ENCODE results near the gene RGS12.

The RGS12 gene

DNA sequence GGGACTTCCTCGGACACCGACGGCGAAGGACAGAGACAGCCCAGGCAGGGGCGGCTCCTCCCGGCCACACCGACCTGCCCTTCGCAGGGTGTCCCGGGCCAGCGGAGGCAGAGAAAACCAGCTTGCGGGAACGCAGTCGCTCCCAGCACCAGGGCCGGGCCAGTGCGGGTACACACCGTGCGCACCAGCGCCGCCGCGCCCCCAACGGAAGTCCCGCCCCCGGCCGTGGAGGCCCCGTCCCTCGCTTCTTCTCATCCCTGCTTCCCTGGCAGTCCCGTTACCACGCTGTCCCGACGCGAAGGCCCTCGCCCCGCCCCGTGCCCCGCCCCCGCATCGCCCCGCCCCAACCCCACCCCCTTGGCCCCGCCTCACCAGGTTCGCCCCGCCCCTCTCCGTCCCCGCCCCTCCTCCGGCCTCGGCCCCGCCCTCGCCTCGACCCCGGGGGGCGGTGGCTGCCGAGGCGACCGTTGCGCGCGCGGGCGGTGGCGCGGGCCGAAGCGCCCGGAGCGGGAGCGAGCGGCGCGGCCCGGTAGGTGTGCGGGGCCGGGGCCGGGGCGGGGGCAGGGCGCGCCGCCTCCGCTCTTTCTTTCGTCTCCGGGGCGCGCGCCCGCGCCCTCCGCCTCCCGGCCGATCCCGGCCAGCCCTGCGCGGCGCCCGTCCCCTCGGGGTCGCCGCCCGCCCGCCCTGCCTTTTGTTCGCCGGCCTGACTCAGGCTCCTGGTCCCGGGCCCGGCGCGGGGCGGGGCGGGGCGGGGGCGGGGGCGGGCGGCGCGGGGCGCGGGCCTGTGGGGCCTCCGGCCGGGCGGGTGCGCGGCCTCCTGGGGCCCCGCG is at the start of gene RGS12:
Gene RGS12 (plus strand): TSS at position 451 of the 830 bp plus-strand sequence. CDS start 23,150 bp downstream, outside the sequence.
- H3K9me3 ChIP-seq (ENCODE audit: low read depth, low read length) = no peaks in the 10 kb centered on the region
- peak; percentile 42 for DNase-seq (ENCODE audit: low read depth, low spot score)
- peak within 1 kb of the TSS; percentile 97 for H3K4me3 ChIP-seq
- H3K9ac ChIP-seq (ENCODE audit: insufficient read length) = peak within 1 kb of the TSS; percentile 89
- no peak within 1 kb of the TSS for H3K27ac ChIP-seq
- TF ChIP-seq EZH2 (IDR thresholded peaks at IDR 0.05) (no peak), POLR2AphosphoS5 (IDR thresholded peaks at IDR 0.05; ENCODE audit: borderline replicate concordance, low read depth, low read length) (peak; percentile 67; the same call in 1 of the 2 replicates)
- H3K36me3 ChIP-seq (ENCODE audit: insufficient read depth, low read length) = no peaks in the 10 kb centered on the region

GRCh38 chr4:3243136-3243780 is 49.6 kb upstream of the RGS12 start:
- DNase-seq (ENCODE audit: low read depth, low spot score) = no peak
- no peak overlapping the region for H3K9ac ChIP-seq (ENCODE audit: insufficient read length)
- TF ChIP-seq POLR2AphosphoS5 (IDR thresholded peaks at IDR 0.05; ENCODE audit: borderline replicate concordance, low read depth, low read length) (no peak), FOXP2 (optimal IDR thresholded peaks at IDR 0.05; ENCODE audit: control extremely low read depth, extremely low read length, insufficient read depth) (no peak), EZH2 (IDR thresholded peaks at IDR 0.05) (no peak)

GRCh38 chr4:3244002-3244401 is 48.8 kb upstream of the RGS12 start:
- H3K36me3 ChIP-seq (ENCODE audit: insufficient read depth, low read length) = no peaks in the 10 kb centered on the region; the same call in 1 of the 2 replicates
- no peak for DNase-seq (ENCODE audit: low read depth, low spot score)
- TF ChIP-seq FOXP2 (optimal IDR thresholded peaks at IDR 0.05; ENCODE audit: control extremely low read depth, extremely low read length, insufficient read depth) = no peak
- TF ChIP-seq POLR2AphosphoS5 (IDR thresholded peaks at IDR 0.05; ENCODE audit: borderline replicate concordance, low read depth, low read length) = no peak
- TF ChIP-seq EZH2 (IDR thresholded peaks at IDR 0.05) = no peak
- no peak overlapping the region for H3K9ac ChIP-seq (ENCODE audit: insufficient read length)
- no peak overlapping the region for H3K4me3 ChIP-seq
- H3K27ac ChIP-seq = no peak overlapping the region
- H3K9me3 ChIP-seq (ENCODE audit: low read depth, low read length) = no peaks in the 10 kb centered on the region

More at GRCh38 chr4:3243136-3243780, 49.6 kb upstream of the RGS12 start:
- Histone ChIP-seq H3K36me3 (ENCODE audit: insufficient read depth, low read length) (no peaks in the 10 kb centered on the region; the same call in 1 of the 2 replicates), H3K4me3 (no peak overlapping the region), H3K27ac (no peak overlapping the region), H3K9me3 (ENCODE audit: low read depth, low read length) (no peaks in the 10 kb centered on the region)

DNA sequence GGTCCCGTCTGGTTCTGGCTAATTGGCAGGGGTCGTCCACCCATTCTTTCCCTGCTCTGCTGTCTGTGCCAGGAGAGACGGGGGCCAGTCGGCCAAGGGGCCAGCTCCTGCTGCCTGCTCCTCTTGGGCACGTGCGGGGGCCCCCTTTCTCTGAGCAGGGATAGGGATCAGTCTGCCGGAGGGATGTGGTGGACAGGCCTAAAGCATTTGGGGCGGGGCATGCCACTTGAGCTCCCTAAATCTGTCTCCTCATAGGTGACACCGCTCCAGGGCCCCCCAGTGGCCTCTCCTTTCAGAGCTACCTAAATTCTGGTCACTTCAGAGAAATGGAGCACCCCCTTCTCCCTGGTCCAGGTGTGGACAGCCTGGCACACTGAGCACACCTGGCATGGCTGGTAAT is 48.1 kb upstream of the RGS12 start:
- no peak for DNase-seq (ENCODE audit: low read depth, low spot score)
- no peak overlapping the region for H3K9ac ChIP-seq (ENCODE audit: insufficient read length)
- no peak overlapping the region for H3K4me3 ChIP-seq
- TF ChIP-seq FOXP2 (optimal IDR thresholded peaks at IDR 0.05; ENCODE audit: control extremely low read depth, extremely low read length, insufficient read depth) = no peak
- TF ChIP-seq POLR2AphosphoS5 (IDR thresholded peaks at IDR 0.05; ENCODE audit: borderline replicate concordance, low read depth, low read length) = no peak
- TF ChIP-seq EZH2 (IDR thresholded peaks at IDR 0.05) = no peak
- no peaks in the 10 kb centered on the region; the same call in 1 of the 2 replicates for H3K36me3 ChIP-seq (ENCODE audit: insufficient read depth, low read length)
- H3K27ac ChIP-seq = no peak overlapping the region
- H3K9me3 ChIP-seq (ENCODE audit: low read depth, low read length) = no peaks in the 10 kb centered on the region

DNA sequence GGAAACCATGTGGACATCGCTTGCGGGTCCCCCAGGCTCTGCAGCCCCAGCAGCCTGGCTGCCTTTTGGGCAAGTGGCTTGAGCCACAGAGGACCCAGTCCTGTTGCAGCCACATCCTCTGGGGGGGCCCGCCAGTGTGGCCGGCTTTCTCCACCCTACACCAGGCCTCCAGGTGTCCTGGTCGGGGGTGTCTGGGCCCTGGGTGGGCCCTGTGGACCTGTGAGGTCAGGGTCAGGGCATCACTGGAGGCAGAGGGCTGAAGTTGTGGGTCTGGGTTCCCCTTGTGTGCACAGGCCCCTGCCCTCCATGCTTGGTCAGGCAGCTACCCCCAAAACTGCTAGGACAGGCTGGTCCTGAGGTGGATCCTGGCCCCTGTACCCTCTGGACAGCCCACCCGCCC is 47.1 kb upstream of the RGS12 start:
- no peak for TF ChIP-seq FOXP2 (optimal IDR thresholded peaks at IDR 0.05; ENCODE audit: control extremely low read depth, extremely low read length, insufficient read depth)
- no peak for TF ChIP-seq POLR2AphosphoS5 (IDR thresholded peaks at IDR 0.05; ENCODE audit: borderline replicate concordance, low read depth, low read length)
- no peak for TF ChIP-seq EZH2 (IDR thresholded peaks at IDR 0.05)
- Histone ChIP-seq H3K4me3 (no peak overlapping the region), H3K9ac (ENCODE audit: insufficient read length) (no peak overlapping the region), H3K27ac (no peak overlapping the region), H3K36me3 (ENCODE audit: insufficient read depth, low read length) (no peaks in the 10 kb centered on the region), H3K9me3 (ENCODE audit: low read depth, low read length) (no peaks in the 10 kb centered on the region)
- DNase-seq (ENCODE audit: low read depth, low spot score) = no peak

GRCh38 chr4:3246458-3247398 is 46.1 kb upstream of the RGS12 start:
- no peaks in the 10 kb centered on the region for H3K36me3 ChIP-seq (ENCODE audit: insufficient read depth, low read length)
- H3K27ac ChIP-seq = no peak overlapping the region
- DNase-seq (ENCODE audit: low read depth, low spot score) = no peak

DNA sequence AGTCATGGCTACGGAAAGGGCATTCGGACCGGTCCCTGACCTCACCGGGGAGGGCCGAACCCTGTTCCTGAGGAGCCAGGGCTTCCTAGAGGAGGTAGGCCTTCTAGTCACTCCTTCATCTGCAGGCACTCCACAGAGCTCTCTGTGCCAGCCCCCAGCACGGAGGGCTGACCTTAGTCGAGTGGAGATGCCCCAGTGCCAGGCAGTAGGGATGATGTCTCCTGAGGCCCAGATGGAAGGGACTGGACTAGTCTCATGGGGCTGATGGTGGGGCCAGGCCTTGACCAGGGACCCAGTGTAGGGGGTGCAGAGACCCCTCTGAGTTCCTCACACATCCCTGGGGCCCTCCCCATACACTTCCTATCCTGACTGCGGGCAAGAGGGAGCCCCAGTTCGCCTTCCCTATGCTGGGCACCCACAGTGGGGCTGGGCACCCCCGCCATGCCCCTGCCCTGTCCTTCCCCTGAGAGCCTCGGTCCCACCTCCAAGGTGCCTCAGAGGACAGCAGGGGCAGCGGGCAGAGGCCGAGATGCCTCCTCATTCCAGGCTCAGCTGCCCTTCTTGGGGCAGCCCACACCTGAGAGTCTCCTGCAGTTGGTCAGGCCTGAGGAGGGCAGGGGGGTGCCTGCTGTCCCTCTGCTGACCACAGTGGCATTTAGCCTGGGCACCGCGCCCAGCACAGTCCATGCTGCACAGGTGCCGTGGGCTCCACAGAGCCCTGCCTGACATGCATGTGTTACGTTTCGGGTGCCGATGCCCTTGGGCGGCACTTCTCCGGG is 45.2 kb upstream of the RGS12 start:
- no peaks in the 10 kb centered on the region for H3K36me3 ChIP-seq (ENCODE audit: insufficient read depth, low read length)
- H3K9ac ChIP-seq (ENCODE audit: insufficient read length) = no peak overlapping the region
- DNase-seq (ENCODE audit: low read depth, low spot score) = no peak
- H3K4me3 ChIP-seq = no peak overlapping the region
- no peak overlapping the region for H3K27ac ChIP-seq
- TF ChIP-seq FOXP2 (optimal IDR thresholded peaks at IDR 0.05; ENCODE audit: control extremely low read depth, extremely low read length, insufficient read depth) (no peak), EZH2 (IDR thresholded peaks at IDR 0.05) (no peak)
- H3K9me3 ChIP-seq (ENCODE audit: low read depth, low read length) = no peaks in the 10 kb centered on the region

More at GRCh38 chr4:3246458-3247398, 46.1 kb upstream of the RGS12 start:
- Histone ChIP-seq H3K9ac (ENCODE audit: insufficient read length) (no peak overlapping the region), H3K9me3 (ENCODE audit: low read depth, low read length) (no peaks in the 10 kb centered on the region), H3K4me3 (no peak overlapping the region)
- no peak for TF ChIP-seq POLR2AphosphoS5 (IDR thresholded peaks at IDR 0.05; ENCODE audit: borderline replicate concordance, low read depth, low read length)
- TF ChIP-seq FOXP2 (optimal IDR thresholded peaks at IDR 0.05; ENCODE audit: control extremely low read depth, extremely low read length, insufficient read depth) = no peak
- TF ChIP-seq EZH2 (IDR thresholded peaks at IDR 0.05) = no peak

Measured in SK-N-MC (cell line).